Chondrocyte (in vitro differentiated cells): ENCODE results near the gene DENND5A. TPM values are rescaled to one million over a fixed set of nuclear protein-coding genes. Genes with fewer than 3 reads are reported as not detected.
A peak's percentile ranks its signal among the peaks of the same experiment; 100 is the strongest.

Source experiments
- DNase-seq: peaks from one replicate; pipeline ENCODE4 v3.0.0; 2021; ENCODE audit warnings: mixed read lengths, low spot score
- H3K27ac Mint-ChIP-seq: one replicate; pipeline ENCODE4 v1.8.0; 2021; ENCODE audit warnings: mild to moderate bottlenecking, moderate library complexity, mixed read lengths; ENCODE audit not compliant: unreplicated experiment
- H3K27me3 Mint-ChIP-seq: 2 replicates; pipeline ENCODE4 v1.8.0; 2021; ENCODE audit warnings: low read depth, mixed read lengths
- H3K36me3 Mint-ChIP-seq: 2 replicates; pipeline ENCODE4 v1.8.0; 2021; ENCODE audit warnings: low read depth, mixed read lengths
- H3K4me1 Mint-ChIP-seq: 2 replicates; pipeline ENCODE4 v1.8.0; 2021; ENCODE audit warnings: low read depth, mild to moderate bottlenecking, mixed read lengths
- H3K4me3 Mint-ChIP-seq: one replicate; pipeline ENCODE4 v1.8.0; 2021; ENCODE audit warnings: mild to moderate bottlenecking, moderate library complexity, mixed read lengths; ENCODE audit not compliant: unreplicated experiment
- H3K9me3 Mint-ChIP-seq: 2 replicates; pipeline ENCODE4 v1.8.0; 2021; ENCODE audit warnings: low read depth, mixed read lengths
- CTCF ChIP-seq: fragments of 200-600 bp; sonication (generic); IDR thresholded peaks from 2 replicates; pipeline ENCODE4 v1.5.0; 2021; ENCODE audit warnings: antibody characterized with exemption, mild to moderate bottlenecking, moderate library complexity
- long read RNA-seq: library from polyadenylated mRNA; stranded (forward); transcript quantifications from one replicate; pipeline ENCODE4 v2.0.0, GENCODE V29; 2021
- total RNA-seq: library from RNA; stranded (reverse); gene quantifications from 3 replicates; pipeline ENCODE4 v1.2.1, GENCODE V29; 2021

DENND5A gene
- 94.0 to 116 TPM (median 111 TPM) in 3 replicates for total RNA-seq
- long read RNA-seq, full-length matches to known transcripts: 35 of 86 reads
- long read RNA-seq, partial matches to known transcripts: 39 of 86 reads
- long read RNA-seq, other reads (novel, unspliced or antisense): 12 of 86 reads

GRCh38 chr11:9265211-9266131 is at the start of gene DENND5A:
TSS of gene DENND5A (minus strand) at chr11:9265350. CDS start at chr11:9265069, 281 bp downstream.
- no peaks in the 10 kb centered on the region for H3K36me3 Mint-ChIP-seq
- H3K27ac Mint-ChIP-seq: peak within 1 kb of the TSS; percentile 98
- peak; percentile 88 for DNase-seq
- H3K27me3 Mint-ChIP-seq: no peaks in the 10 kb centered on the region
- H3K4me3 Mint-ChIP-seq: peak within 1 kb of the TSS; percentile 92
- H3K4me1 Mint-ChIP-seq: peaks cover 48% of the 10 kb centered on the region
- no peaks in the 10 kb centered on the region for H3K9me3 Mint-ChIP-seq
- no peak for TF ChIP-seq CTCF

- peaks cover 34% of the 10 kb centered on the region for H3K4me1 Mint-ChIP-seq
- peak within 1 kb of the TSS; percentile 92 for H3K4me3 Mint-ChIP-seq
- TF ChIP-seq CTCF: peak; percentile 35
- DNase-seq: peak; percentile 97
- no peaks in the 10 kb centered on the region for H3K9me3 Mint-ChIP-seq
- H3K36me3 Mint-ChIP-seq: no peaks in the 10 kb centered on the region
- no peaks in the 10 kb centered on the region for H3K27me3 Mint-ChIP-seq
- peak within 1 kb of the TSS; percentile 93 for H3K27ac Mint-ChIP-seq
These were observed 49.3 kb upstream of the DENND5A start, which contains the start of gene TMEM41B for GRCh38 chr11:9314291-9315077. TSS of gene TMEM41B (minus strand) at chr11:9314593. CDS start at chr11:9314441, 152 bp downstream.

GRCh38 chr11:9313648-9314290 is 48.6 kb upstream of the DENND5A start:
- Mint-ChIP-seq H3K27me3 (no peaks in the 10 kb centered on the region), H3K27ac (peak overlapping the region; percentile 93), H3K9me3 (no peaks in the 10 kb centered on the region), H3K4me1 (peaks cover 34% of the 10 kb centered on the region), H3K36me3 (no peaks in the 10 kb centered on the region), H3K4me3 (peak overlapping the region; percentile 92)
- TF ChIP-seq CTCF: peak; percentile 13
- no peak for DNase-seq

- TF ChIP-seq CTCF: no peak
These were observed 45.4 kb upstream of the DENND5A start for GRCh38 chr11:9310485-9311090.

More at GRCh38 chr11:9310485-9311090, 45.4 kb upstream of the DENND5A start:
- peaks cover 38% of the 10 kb centered on the region for H3K4me1 Mint-ChIP-seq
- no peaks in the 10 kb centered on the region for H3K36me3 Mint-ChIP-seq
- no peak overlapping the region for H3K4me3 Mint-ChIP-seq
- H3K9me3 Mint-ChIP-seq: peaks cover 4% of the 10 kb centered on the region
- no peaks in the 10 kb centered on the region for H3K27me3 Mint-ChIP-seq
- no peak overlapping the region for H3K27ac Mint-ChIP-seq
- no peak for DNase-seq
